Right atrium auricular region (tissue), 2 donors: Measurements from ENCODE around the gene HCN2. TPM values are rescaled to one million over a fixed set of nuclear protein-coding genes. Genes with fewer than 3 reads are reported as not detected.

ENCODE experiments used
- DNase-seq: peaks from one replicate; pipeline ENCODE4 v3.0.0-alpha.2; 2019; ENCODE audit warnings: low spot score
- H3K27ac ChIP-seq, 2 donors: fragments of 200-600 bp; sonication (generic); 1 replicate in 1 of 2; 2 replicates in 1 of 2; pipeline ENCODE4 v1.5.1; 2016 to 2019
- H3K27me3 ChIP-seq, 2 donors: fragments of 200-600 bp; sonication (generic); one replicate each; pipeline versions ENCODE4 v1.5.1 to v1.6.0; 2017 to 2019
- H3K36me3 ChIP-seq: fragments of 200-600 bp; sonication (generic); one replicate; pipeline ENCODE4 v1.5.1; 2016
- H3K4me1 ChIP-seq, 2 donors: fragments of 200-600 bp; sonication (generic); one replicate each; pipeline versions ENCODE4 v1.5.1 to v1.6.0; 2017 to 2019
- H3K4me3 ChIP-seq, 2 donors: fragments of 200-600 bp; sonication (generic); 1 replicate in 1 of 2; 2 replicates in 1 of 2; pipeline ENCODE4 v1.5.1; 2017 to 2019; ENCODE audit warnings: mild to moderate bottlenecking in 1 of 2, moderate library complexity in 1 of 2
- H3K9me3 ChIP-seq, 2 donors: fragments of 200-600 bp; sonication (generic); one replicate each; pipeline ENCODE4 v1.5.1; 2019
- CTCF ChIP-seq, 2 donors: fragments of 200-600 bp; sonication (generic); IDR thresholded peaks; one replicate each; pipeline ENCODE4 v1.5.1; 2019; ENCODE audit warnings: antibody characterized with exemption in 2 of 2
- total RNA-seq, 2 donors: library from RNA; depleted of rRNA; stranded (reverse); fragments of >200 nt; gene quantifications; one replicate each; pipeline ENCODE4 v1.1.0, GENCODE V29; 2016

HCN2 gene
- total RNA-seq, 2 donors from 2014 or later = 1.4 to 11.1 TPM

- H3K4me1 ChIP-seq = peaks cover 0 to 33% of the 10 kb centered on the region in 2 donors
- no peaks in the 10 kb centered on the region for H3K9me3 ChIP-seq
- peaks cover 28% of the 10 kb centered on the region for H3K36me3 ChIP-seq
- peaks cover 0 to 14% of the 10 kb centered on the region in 2 donors for H3K27me3 ChIP-seq
- no peak for DNase-seq
- no peak overlapping the region for H3K27ac ChIP-seq
- TF ChIP-seq CTCF (IDR thresholded peaks at IDR 0.05) = no peak
- no peak overlapping the region for H3K4me3 ChIP-seq
These were observed 4.0 kb upstream of the HCN2 start for GRCh38 chr19:585551-586110.

GRCh38 chr19:588093-588740, 1.5 kb upstream of the HCN2 start:
- Histone ChIP-seq H3K27me3 (peaks cover 0 to 26% of the 10 kb centered on the region in 2 donors), H3K9me3 (no peaks in the 10 kb centered on the region), H3K27ac (peak overlapping the region; percentile 75 to 79), H3K4me1 (peaks cover 0 to 27% of the 10 kb centered on the region in 2 donors), H3K36me3 (peaks cover 7% of the 10 kb centered on the region), H3K4me3 (peak overlapping the region in 1 of 2 donors; percentile 8)
- TF ChIP-seq CTCF (IDR thresholded peaks at IDR 0.05) = peak; percentile 32 to 63
- no peak for DNase-seq

GRCh38 chr19:588741-589692, 664 bp upstream of the HCN2 start:
- peaks cover 0 to 26% of the 10 kb centered on the region in 2 donors for H3K27me3 ChIP-seq
- DNase-seq = no peak
- H3K4me1 ChIP-seq = peaks cover 0 to 27% of the 10 kb centered on the region in 2 donors
- no peaks in the 10 kb centered on the region for H3K36me3 ChIP-seq
- H3K4me3 ChIP-seq = peak overlapping the region in 1 of 2 donors; percentile 38
- TF ChIP-seq CTCF (IDR thresholded peaks at IDR 0.05) = no peak
- peak overlapping the region; percentile 75 to 79 for H3K27ac ChIP-seq
- H3K9me3 ChIP-seq = no peaks in the 10 kb centered on the region

- Histone ChIP-seq H3K9me3 (no peaks in the 10 kb centered on the region), H3K4me1 (peaks cover 0 to 23% of the 10 kb centered on the region in 2 donors), H3K27ac (no peak overlapping the region), H3K36me3 (no peaks in the 10 kb centered on the region), H3K4me3 (peak overlapping the region; percentile 6 to 40), H3K27me3 (peaks cover 0 to 26% of the 10 kb centered on the region in 2 donors)
- no peak for TF ChIP-seq CTCF (IDR thresholded peaks at IDR 0.05)
- DNase-seq = no peak
These were observed 690 bp downstream of the HCN2 start for GRCh38 chr19:590396-590745.

GRCh38 chr19:590750-591098, 1.0 kb downstream of the HCN2 start:
- peaks cover 0 to 23% of the 10 kb centered on the region in 2 donors for H3K4me1 ChIP-seq
- no peak for DNase-seq
- no peaks in the 10 kb centered on the region for H3K36me3 ChIP-seq
- no peaks in the 10 kb centered on the region for H3K9me3 ChIP-seq
- H3K27ac ChIP-seq = no peak overlapping the region
- no peak for TF ChIP-seq CTCF (IDR thresholded peaks at IDR 0.05)
- H3K27me3 ChIP-seq = peaks cover 0 to 26% of the 10 kb centered on the region in 2 donors
- peak overlapping the region; percentile 6 to 40 for H3K4me3 ChIP-seq
